ENCODE data around the gene DHRSX.

GRCh38 chrX:2325076-2325784, 175.5 kb downstream of the DHRSX start:
- TF ChIP-seq, protein P1, sequence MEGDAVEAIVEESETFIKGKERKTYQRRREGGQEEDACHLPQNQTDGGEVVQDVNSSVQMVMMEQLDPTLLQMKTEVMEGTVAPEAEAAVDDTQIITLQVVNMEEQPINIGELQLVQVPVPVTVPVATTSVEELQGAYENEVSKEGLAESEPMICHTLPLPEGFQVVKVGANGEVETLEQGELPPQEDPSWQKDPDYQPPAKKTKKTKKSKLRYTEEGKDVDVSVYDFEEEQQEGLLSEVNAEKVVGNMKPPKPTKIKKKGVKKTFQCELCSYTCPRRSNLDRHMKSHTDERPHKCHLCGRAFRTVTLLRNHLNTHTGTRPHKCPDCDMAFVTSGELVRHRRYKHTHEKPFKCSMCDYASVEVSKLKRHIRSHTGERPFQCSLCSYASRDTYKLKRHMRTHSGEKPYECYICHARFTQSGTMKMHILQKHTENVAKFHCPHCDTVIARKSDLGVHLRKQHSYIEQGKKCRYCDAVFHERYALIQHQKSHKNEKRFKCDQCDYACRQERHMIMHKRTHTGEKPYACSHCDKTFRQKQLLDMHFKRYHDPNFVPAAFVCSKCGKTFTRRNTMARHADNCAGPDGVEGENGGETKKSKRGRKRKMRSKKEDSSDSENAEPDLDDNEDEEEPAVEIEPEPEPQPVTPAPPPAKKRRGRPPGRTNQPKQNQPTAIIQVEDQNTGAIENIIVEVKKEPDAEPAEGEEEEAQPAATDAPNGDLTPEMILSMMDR (IDR thresholded peaks at IDR 0.05; ENCODE audit: poor library complexity) = no peak
- TF ChIP-seq EZH2 (IDR thresholded peaks at IDR 0.05; ENCODE audit: borderline replicate concordance) = no peak
